ENCODE data around the gene UBAC2.

DNA sequence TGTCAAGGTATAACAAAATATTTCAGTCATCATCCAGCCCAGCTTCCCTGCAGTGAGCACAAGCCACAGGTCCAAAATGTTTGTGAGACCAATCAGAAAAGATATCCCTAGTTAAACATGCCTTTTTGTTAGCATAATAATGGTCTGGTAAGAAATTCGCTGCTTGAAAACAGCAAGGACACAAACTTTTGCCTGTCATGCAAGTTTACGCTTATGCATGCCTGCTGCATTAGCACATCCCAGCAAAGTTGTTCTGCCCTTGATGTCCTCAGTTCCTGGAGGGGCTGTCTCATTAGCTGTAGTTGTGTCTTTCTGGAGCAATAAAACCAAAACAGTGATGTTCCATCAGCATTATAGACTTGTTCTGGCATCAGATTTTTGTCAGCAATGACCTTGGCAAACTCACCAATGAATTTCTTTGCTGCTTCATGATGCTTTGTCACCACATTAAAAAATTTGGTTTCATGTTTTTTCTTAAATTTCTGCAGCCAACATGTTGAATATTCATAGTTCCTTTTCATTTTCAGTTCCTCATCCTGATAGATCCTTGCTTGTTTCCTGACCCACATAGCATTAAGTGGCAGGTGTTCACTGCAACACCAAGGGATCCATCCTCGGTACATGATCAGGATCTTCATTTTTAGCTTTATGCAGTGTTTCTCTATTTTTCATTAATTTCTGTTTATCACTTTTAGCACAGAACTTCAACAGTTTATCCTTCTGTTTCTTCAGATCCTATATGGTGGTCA, 178.5 kb downstream of the UBAC2 start:
- TF ChIP-seq POLR2A (IDR thresholded peaks at IDR 0.05; ENCODE audit: low read depth, low read length): no peak
- TF ChIP-seq POLR2AphosphoS5 (IDR thresholded peaks at IDR 0.05; ENCODE audit: low read depth, low read length): no peak
- TF ChIP-seq TAF1 (IDR thresholded peaks at IDR 0.05; ENCODE audit: borderline replicate concordance, low read depth, low read length): no peak
